SU-DHL-6 (cell line): Measurements from ENCODE around the gene LAPTM5.

ENCODE experiments used
- H2AFZ ChIP-seq: fragments of 200-600 bp; sonication (generic); 2 replicates; pipeline ENCODE4 v1.6.1; 2014; ENCODE audit warnings: low read depth, mild to moderate bottlenecking, moderate library complexity, mixed read lengths, antibody characterized with exemption, low read length; ENCODE audit not compliant: severe bottlenecking
- H3F3A ChIP-seq: fragments of 200-600 bp; shearing (Covaris generic); 2 replicates; pipeline ENCODE4 v1.6.0; 2016; ENCODE audit warnings: antibody characterized with exemption, mild to moderate bottlenecking; ENCODE audit not compliant: insufficient read depth
- H3K27ac ChIP-seq: fragments of 200-600 bp; sonication (generic); 2 replicates; pipeline ENCODE4 v1.5.1; 2016; ENCODE audit warnings: low read depth, mild to moderate bottlenecking, low read length, moderate library complexity, mixed read lengths
- H3K27me3 ChIP-seq: fragments of 200-600 bp; sonication (generic), shearing (Covaris generic); 2 replicates; pipeline ENCODE4 v1.6.0; 2014; ENCODE audit warnings: mild to moderate bottlenecking, low read length
- H3K36me3 ChIP-seq: fragments of 200-600 bp; sonication (generic); 2 replicates; pipeline ENCODE4 v1.6.1; 2014; ENCODE audit warnings: mild to moderate bottlenecking, low read length, mixed read lengths
- H3K4me2 ChIP-seq: fragments of 300-600, 200-600 bp; shearing (Covaris generic), sonication (generic); 2 replicates; pipeline ENCODE4 v1.6.0; 2014; ENCODE audit warnings: low read length, low read depth, mild to moderate bottlenecking; ENCODE audit not compliant: poor library complexity, severe bottlenecking
- H3K4me3 ChIP-seq: fragments of 200-600 bp; sonication (generic); 2 replicates; pipeline ENCODE4 v1.5.1; 2014; ENCODE audit warnings: antibody characterized with exemption, low read length, mild to moderate bottlenecking, mixed read lengths; ENCODE audit not compliant: insufficient read depth, poor library complexity, severe bottlenecking
- H3K79me2 ChIP-seq: fragments of 200-600 bp; sonication (generic); 2 replicates; pipeline ENCODE4 v1.6.1; 2014; ENCODE audit warnings: mild to moderate bottlenecking, low read length, moderate library complexity; ENCODE audit not compliant: insufficient read depth
- H3K9ac ChIP-seq: fragments of 200-600 bp; sonication (generic); 2 replicates; pipeline ENCODE4 v1.7.0; 2014; ENCODE audit warnings: mild to moderate bottlenecking, low read length
- H3K9me2 ChIP-seq: fragments of 200-600 bp; sonication (generic); replicated peaks from 2 replicates; pipeline ENCODE4 v1.6.1; 2014; ENCODE audit warnings: low read length; ENCODE audit not compliant: insufficient read depth
- H3K9me3 ChIP-seq: fragments of 200-600 bp; sonication (generic); 2 replicates; pipeline ENCODE4 v1.6.1; 2014; ENCODE audit warnings: low read length, mixed read lengths; ENCODE audit not compliant: insufficient read depth
- H4K20me1 ChIP-seq: fragments of 200-600 bp; sonication (generic); 2 replicates; pipeline ENCODE4 v1.6.1; 2014; ENCODE audit warnings: low read depth, mild to moderate bottlenecking, antibody characterized with exemption, low read length, moderate library complexity, mixed read lengths
- CTCF ChIP-seq: fragments of 200-600 bp; sonication (generic); IDR thresholded peaks from one replicate; pipeline ENCODE4 v1.5.1; 2017; ENCODE audit warnings: antibody characterized with exemption, mild to moderate bottlenecking, low read length, moderate library complexity; ENCODE audit not compliant: insufficient read depth, poor library complexity, severe bottlenecking
- EZH2phosphoT487 ChIP-seq: fragments of 200-600 bp; sonication (generic), shearing (Covaris generic); conservative IDR thresholded peaks from 2 replicates; pipeline ENCODE4 v1.6.1; 2018; ENCODE audit warnings: mild to moderate bottlenecking, antibody characterized with exemption, low read length, moderate library complexity, mixed read lengths

Gene LAPTM5

DNA sequence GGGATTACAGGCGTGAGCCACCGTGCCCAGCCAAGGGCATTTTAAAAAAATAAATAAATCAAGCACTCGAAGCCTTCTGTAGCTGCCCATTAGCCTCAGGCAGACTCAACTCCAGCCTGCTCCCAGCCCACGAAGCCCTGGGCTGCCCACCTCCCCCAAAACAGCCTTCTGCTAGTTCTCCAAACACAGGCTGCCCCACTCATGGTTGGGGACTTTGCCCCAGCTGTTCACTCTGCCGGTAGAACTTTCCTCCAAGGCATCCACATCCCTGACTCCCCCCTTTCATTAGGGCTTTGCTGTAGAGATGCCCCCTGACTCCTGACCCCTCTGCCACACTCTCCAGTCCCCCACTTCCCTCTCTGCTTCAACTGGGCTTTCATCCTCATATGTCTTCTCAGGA, 29.7 kb upstream of the LAPTM5 start:
- no peak overlapping the region for H3K27ac ChIP-seq

GRCh38 chr1:30786264-30786991, 28.9 kb upstream of the LAPTM5 start:
- Histone ChIP-seq H3F3A (no peaks in the 10 kb centered on the region), H3K27ac (no peak overlapping the region), H3K36me3 (no peaks in the 10 kb centered on the region), H3K27me3 (no peaks in the 10 kb centered on the region), H4K20me1 (no peaks in the 10 kb centered on the region), H3K4me2 (no peak overlapping the region), H3K9me3 (no peaks in the 10 kb centered on the region), H3K79me2 (no peaks in the 10 kb centered on the region), H3K9ac (no peak overlapping the region), H3K9me2 (no peaks in the 10 kb centered on the region), H2AFZ (no peak overlapping the region), H3K4me3 (no peak overlapping the region)
- TF ChIP-seq CTCF (no peak), EZH2phosphoT487 (no peak)

More for the DNA sequence above, 29.7 kb upstream of the LAPTM5 start:
- Histone ChIP-seq H3K9me3 (no peaks in the 10 kb centered on the region), H3K9me2 (no peaks in the 10 kb centered on the region), H3K27me3 (no peaks in the 10 kb centered on the region), H4K20me1 (no peaks in the 10 kb centered on the region), H3K9ac (no peak overlapping the region), H3K79me2 (no peaks in the 10 kb centered on the region), H2AFZ (no peak overlapping the region), H3K4me2 (no peak overlapping the region), H3F3A (no peaks in the 10 kb centered on the region), H3K36me3 (no peaks in the 10 kb centered on the region), H3K4me3 (no peak overlapping the region)
- TF ChIP-seq EZH2phosphoT487 (no peak), CTCF (no peak)

- Histone ChIP-seq H3K27me3 (no peaks in the 10 kb centered on the region), H3K36me3 (no peaks in the 10 kb centered on the region), H3K9me3 (no peaks in the 10 kb centered on the region), H3K79me2 (no peaks in the 10 kb centered on the region), H3K9ac (no peak overlapping the region), H4K20me1 (no peaks in the 10 kb centered on the region), H3K27ac (no peak overlapping the region), H3F3A (no peaks in the 10 kb centered on the region), H3K9me2 (no peaks in the 10 kb centered on the region), H2AFZ (no peak overlapping the region), H3K4me2 (no peak overlapping the region), H3K4me3 (no peak overlapping the region)
- no peak for TF ChIP-seq CTCF
- no peak for TF ChIP-seq EZH2phosphoT487
Observed at GRCh38 chr1:30785714-30786113, 28.1 kb upstream of the LAPTM5 start.
